H9 (cell line): ENCODE measurements around the gene CHPF. TPM values are rescaled to one million over a fixed set of nuclear protein-coding genes. Genes with fewer than 3 reads are reported as not detected.

ENCODE experiments used
- DNase-seq: peaks from one replicate; pipeline ENCODE4 v3.0.0-alpha.2; 2017
- H2AFZ ChIP-seq: one replicate; pipeline ENCODE4 v1.6.1; 2013; ENCODE audit warnings: mild to moderate bottlenecking, low read length, control low read depth, moderate library complexity
- H2AK5ac ChIP-seq: 2 replicates; pipeline ENCODE4 v1.6.1; 2013; ENCODE audit warnings: low read length, control low read depth, mixed read lengths; ENCODE audit not compliant: insufficient read length
- H2BK120ac ChIP-seq: one replicate; pipeline ENCODE4 v1.6.1; 2013; ENCODE audit warnings: low read depth, mild to moderate bottlenecking, low read length, control low read depth, inconsistent platforms; ENCODE audit not compliant: poor library complexity, severe bottlenecking
- H2BK12ac ChIP-seq: 2 replicates; pipeline ENCODE4 v1.6.1; 2013; ENCODE audit warnings: low read length, control low read depth, mixed read lengths, low read depth; ENCODE audit not compliant: insufficient read length
- H2BK15ac ChIP-seq: 2 replicates; pipeline ENCODE4 v1.6.1; 2013; ENCODE audit warnings: low read depth, low read length, control low read depth
- H2BK20ac ChIP-seq: one replicate; pipeline ENCODE4 v1.6.1; 2013; ENCODE audit warnings: low read depth, mild to moderate bottlenecking, low read length, control low read depth, inconsistent platforms; ENCODE audit not compliant: poor library complexity, severe bottlenecking
- H2BK5ac ChIP-seq: 2 replicates; pipeline ENCODE4 v1.6.1; 2013; ENCODE audit warnings: low read length, control low read depth, mixed read lengths; ENCODE audit not compliant: insufficient read length
- H3K14ac ChIP-seq: 2 replicates; pipeline ENCODE4 v1.6.1; 2013; ENCODE audit warnings: low read length, control low read depth; ENCODE audit not compliant: insufficient read depth
- H3K18ac ChIP-seq: 2 replicates; pipeline ENCODE4 v1.6.1; 2013; ENCODE audit warnings: low read depth, mild to moderate bottlenecking, mixed read lengths, low read length, control low read depth; ENCODE audit not compliant: insufficient read length
- H3K23ac ChIP-seq: 2 replicates; pipeline ENCODE4 v1.6.1; 2013; ENCODE audit warnings: low read length, control low read depth, mixed read lengths, low read depth; ENCODE audit not compliant: insufficient read length
- H3K23me2 ChIP-seq: 2 replicates; pipeline ENCODE4 v1.6.1; 2013; ENCODE audit warnings: low read depth, mild to moderate bottlenecking, mixed read lengths, low read length, control low read depth; ENCODE audit not compliant: insufficient read length, poor library complexity, severe bottlenecking
- H3K27ac ChIP-seq: 2 replicates; pipeline ENCODE4 v1.5.1; 2013; ENCODE audit warnings: low read length, control low read depth, mixed read lengths, low read depth; ENCODE audit not compliant: insufficient read length
- H3K27me3 ChIP-seq: 2 replicates; pipeline ENCODE4 v1.6.1; 2013; ENCODE audit warnings: low read length, control low read depth, inconsistent platforms; ENCODE audit not compliant: insufficient read depth
- H3K4ac ChIP-seq: 2 replicates; pipeline ENCODE4 v1.6.1; 2013; ENCODE audit warnings: low read depth, mild to moderate bottlenecking, control low read depth, inconsistent platforms, low read length, moderate library complexity
- H3K4me1 ChIP-seq: 2 replicates; pipeline ENCODE4 v1.6.1; 2013; ENCODE audit warnings: low read length, control low read depth, inconsistent platforms; ENCODE audit not compliant: insufficient read depth
- H3K4me2 ChIP-seq: 2 replicates; pipeline ENCODE4 v1.6.1; 2013; ENCODE audit warnings: low read length, control low read depth, mixed read lengths; ENCODE audit not compliant: insufficient read length, insufficient read depth
- H3K56ac ChIP-seq: 2 replicates; pipeline ENCODE4 v1.6.1; 2013; ENCODE audit warnings: low read depth, mild to moderate bottlenecking, mixed read lengths, low read length, control low read depth; ENCODE audit not compliant: insufficient read length
- H3K79me1 ChIP-seq: 2 replicates; pipeline ENCODE4 v1.6.1; 2013; ENCODE audit warnings: low read depth, mild to moderate bottlenecking, moderate library complexity, low read length, control low read depth, inconsistent platforms; ENCODE audit not compliant: insufficient read depth, poor library complexity, severe bottlenecking
- H3K79me2 ChIP-seq: 2 replicates; pipeline ENCODE4 v1.6.1; 2013; ENCODE audit warnings: low read length, control low read depth, inconsistent platforms; ENCODE audit not compliant: insufficient read depth
- H3K9ac ChIP-seq: 2 replicates; pipeline ENCODE4 v1.6.1; 2013; ENCODE audit warnings: low read length, control low read depth, mixed read lengths; ENCODE audit not compliant: insufficient read length; ENCODE audit errors: extremely low read depth
- H3K9me3 ChIP-seq: one replicate; pipeline ENCODE4 v1.6.1; 2013; ENCODE audit warnings: low read depth, low read length, inconsistent platforms; ENCODE audit not compliant: control insufficient read depth
- H3T11ph ChIP-seq: one replicate; pipeline ENCODE4 v1.6.1; 2013; ENCODE audit warnings: mild to moderate bottlenecking, low read length, control low read depth, inconsistent platforms
- H4K20me1 ChIP-seq: one replicate; pipeline ENCODE4 v1.6.1; 2013; ENCODE audit not compliant: control insufficient read depth, insufficient read length, insufficient read depth
- H4K5ac ChIP-seq: 2 replicates; pipeline ENCODE4 v1.6.1; 2013; ENCODE audit warnings: low read depth, mild to moderate bottlenecking, mixed read lengths, low read length, control low read depth; ENCODE audit not compliant: insufficient read length
- H4K8ac ChIP-seq: replicated peaks from 2 replicates; pipeline ENCODE4 v1.6.1; 2013; ENCODE audit warnings: low read length, control low read depth, mixed read lengths, low read depth; ENCODE audit not compliant: insufficient read length
- H4K91ac ChIP-seq: 2 replicates; pipeline ENCODE4 v1.6.1; 2013; ENCODE audit warnings: low read depth, mild to moderate bottlenecking, moderate library complexity, mixed read lengths, low read length, control low read depth; ENCODE audit not compliant: insufficient read length
- H3K27ac Mint-ChIP-seq, 3 experiments: 2 replicates in 2 of 3; 3 replicates in 1 of 3; pipeline ENCODE4 v1.8.0; 2020 to 2021; ENCODE audit warnings: mixed read lengths in 3 of 3, mild to moderate bottlenecking in 1 of 3, moderate library complexity in 1 of 3
- H3K27me3 Mint-ChIP-seq: 2 replicates; pipeline ENCODE4 v1.8.0; 2021; ENCODE audit warnings: low read depth, mild to moderate bottlenecking, moderate library complexity, mixed read lengths
- H3K36me3 Mint-ChIP-seq, 3 experiments: 2 replicates in 2 of 3; 3 replicates in 1 of 3; pipeline ENCODE4 v1.8.0; 2020 to 2021; ENCODE audit warnings: low read depth in 3 of 3, mixed read lengths in 3 of 3; ENCODE audit not compliant: insufficient read depth in 1 of 3
- H3K4me1 Mint-ChIP-seq, 2 experiments: 2 replicates each; pipeline ENCODE4 v1.8.0; 2020; ENCODE audit warnings: mixed read lengths in 2 of 2
- H3K4me3 Mint-ChIP-seq, 2 experiments: 2 replicates in 1 of 2; 3 replicates in 1 of 2; pipeline ENCODE4 v1.8.0; 2020 to 2021; ENCODE audit warnings: mild to moderate bottlenecking in 2 of 2, mixed read lengths in 2 of 2, moderate library complexity in 1 of 2
- H3K9me3 Mint-ChIP-seq, 2 experiments: 2 replicates in 1 of 2; 3 replicates in 1 of 2; pipeline ENCODE4 v1.8.0; 2020; ENCODE audit warnings: mild to moderate bottlenecking in 2 of 2, mixed read lengths in 2 of 2, moderate library complexity in 1 of 2
- WGBS: extraction: QIAGEN DNeasy Blood & Tissue Kit; methylation state at CpG from one replicate; pipeline ENCODE4 v1.1.7; 2013; ENCODE audit warnings: missing lambda C conversion rate, low lambda C conversion rate, mixed read lengths; ENCODE audit not compliant: insufficient read length; ENCODE audit errors: extremely low coverage; 5-methylcytosine and 5-hydroxymethylcytosine counted together
- total RNA-seq: library from RNA; stranded (reverse); gene quantifications from 2 replicates; pipeline ENCODE4 v1.2.1, GENCODE V29; 2021
- TF ChIP-seq, protein P1 (sequence below): fragments of 200-600 bp; sonication (generic); conservative IDR thresholded peaks from 3 replicates; pipeline ENCODE4 v1.8.0; 2021; ENCODE audit warnings: antibody characterized with exemption, mild to moderate bottlenecking

Gene CHPF
- total RNA-seq, 1 experiment from 2014 or later, result 46.5 TPM

GRCh38 chr2:219559156-219559915 lies 15.7 kb upstream of the CHPF start:
- Histone ChIP-seq H2BK12ac (no peak overlapping the region), H3K56ac (no peak overlapping the region), H4K20me1 (no peaks in the 10 kb centered on the region), H2BK20ac (no peak overlapping the region), H2BK15ac (no peak overlapping the region), H3K79me1 (no peaks in the 10 kb centered on the region), H3K14ac (no peak overlapping the region), H2BK5ac (no peak overlapping the region), H3K79me2 (no peaks in the 10 kb centered on the region), H3K9me3 (no peaks in the 10 kb centered on the region), H4K5ac (no peak overlapping the region), H2BK120ac (no peak overlapping the region), H3T11ph (no peak overlapping the region), H3K27me3 (no peaks in the 10 kb centered on the region), H4K91ac (no peak overlapping the region), H4K8ac (no peak overlapping the region), H3K18ac (no peak overlapping the region), H3K4me2 (no peak overlapping the region), H2AFZ (no peak overlapping the region), H3K27ac (no peak overlapping the region), H3K23me2 (no peaks in the 10 kb centered on the region), H3K4ac (no peak overlapping the region), H3K9ac (no peak overlapping the region), H3K4me1 (peaks cover 17% of the 10 kb centered on the region; the same call in 1 of the 2 replicates), H2AK5ac (no peak overlapping the region), H3K23ac (no peak overlapping the region)
- peaks cover 27 to 59% (median 53%) of the 10 kb centered on the region in 3 experiments for H3K36me3 Mint-ChIP-seq
- no peak overlapping the region for H3K4me3 Mint-ChIP-seq
- peaks cover 39 to 40% of the 10 kb centered on the region in 2 experiments for H3K4me1 Mint-ChIP-seq
- H3K9me3 Mint-ChIP-seq, result no peaks in the 10 kb centered on the region; a peak in 1 of 5 replicates
- TF ChIP-seq, protein P1, sequence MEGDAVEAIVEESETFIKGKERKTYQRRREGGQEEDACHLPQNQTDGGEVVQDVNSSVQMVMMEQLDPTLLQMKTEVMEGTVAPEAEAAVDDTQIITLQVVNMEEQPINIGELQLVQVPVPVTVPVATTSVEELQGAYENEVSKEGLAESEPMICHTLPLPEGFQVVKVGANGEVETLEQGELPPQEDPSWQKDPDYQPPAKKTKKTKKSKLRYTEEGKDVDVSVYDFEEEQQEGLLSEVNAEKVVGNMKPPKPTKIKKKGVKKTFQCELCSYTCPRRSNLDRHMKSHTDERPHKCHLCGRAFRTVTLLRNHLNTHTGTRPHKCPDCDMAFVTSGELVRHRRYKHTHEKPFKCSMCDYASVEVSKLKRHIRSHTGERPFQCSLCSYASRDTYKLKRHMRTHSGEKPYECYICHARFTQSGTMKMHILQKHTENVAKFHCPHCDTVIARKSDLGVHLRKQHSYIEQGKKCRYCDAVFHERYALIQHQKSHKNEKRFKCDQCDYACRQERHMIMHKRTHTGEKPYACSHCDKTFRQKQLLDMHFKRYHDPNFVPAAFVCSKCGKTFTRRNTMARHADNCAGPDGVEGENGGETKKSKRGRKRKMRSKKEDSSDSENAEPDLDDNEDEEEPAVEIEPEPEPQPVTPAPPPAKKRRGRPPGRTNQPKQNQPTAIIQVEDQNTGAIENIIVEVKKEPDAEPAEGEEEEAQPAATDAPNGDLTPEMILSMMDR, result no peak
- peaks cover 8% of the 10 kb centered on the region for H3K27me3 Mint-ChIP-seq
- H3K27ac Mint-ChIP-seq, result no peak overlapping the region
- no CpG with 5 or more reads among the region's 20 CpGs for WGBS
- no peak for DNase-seq
